Fibroblast of lung (primary cell): ENCODE data around the gene DYRK1A. TPM values are rescaled to one million over a fixed set of nuclear protein-coding genes. Genes with fewer than 3 reads are reported as not detected.
A peak's percentile ranks its signal among the peaks of the same experiment; 100 is the strongest.

Experiments used
- DNase-seq, 2 donors: peaks; one replicate each; pipeline versions ENCODE4 v3.0.0 to v3.0.0-alpha.2; 2010; ENCODE audit warnings: low read depth in 2 of 2
- H2AFZ ChIP-seq: 2 replicates; pipeline ENCODE4 v1.5.1; 2012; ENCODE audit warnings: low read length, control low read depth, inconsistent platforms
- H3K27ac ChIP-seq: 2 replicates; pipeline ENCODE4 v1.5.1; 2011; ENCODE audit warnings: low read length, control low read depth; ENCODE audit not compliant: insufficient read depth
- H3K27me3 ChIP-seq: 2 replicates; pipeline ENCODE4 v1.5.1; 2011; ENCODE audit warnings: mild to moderate bottlenecking, low read length; ENCODE audit not compliant: control insufficient read depth, insufficient read depth
- H3K36me3 ChIP-seq: 2 replicates; pipeline ENCODE4 v1.5.1; 2011; ENCODE audit warnings: low read length; ENCODE audit not compliant: control insufficient read depth, insufficient read depth
- H3K4me1 ChIP-seq: 2 replicates; pipeline ENCODE4 v1.5.1; 2011; ENCODE audit warnings: low read length; ENCODE audit not compliant: control insufficient read depth, insufficient read depth; ENCODE audit errors: extremely low read depth
- H3K4me2 ChIP-seq: 2 replicates; pipeline ENCODE4 v1.5.1; 2011; ENCODE audit warnings: low read length, control low read depth; ENCODE audit not compliant: insufficient read depth; ENCODE audit errors: extremely low read depth
- H3K4me3 ChIP-seq, 4 experiments: fragments of 200-600 bp in 1 of 4; sonication (generic) in 1 of 4; replicated peaks in 1 of 4; 2 replicates each; pipeline ENCODE4 v1.5.1; 2011 to 2016; ENCODE audit warnings: low read length in 4 of 4, low read depth in 3 of 4, mild to moderate bottlenecking in 3 of 4, control low read depth in 2 of 4, inconsistent platforms in 1 of 4, mixed read lengths in 1 of 4; ENCODE audit not compliant: insufficient read depth in 1 of 4; ENCODE audit errors: control extremely low read depth in 1 of 4
- H3K79me2 ChIP-seq: 2 replicates; pipeline ENCODE4 v1.5.1; 2012; ENCODE audit warnings: mild to moderate bottlenecking, low read length, inconsistent platforms; ENCODE audit not compliant: control insufficient read depth, insufficient read depth
- H3K9ac ChIP-seq: 2 replicates; pipeline ENCODE4 v1.5.1; 2011; ENCODE audit warnings: mild to moderate bottlenecking, low read length, control low read depth; ENCODE audit not compliant: insufficient read depth
- H3K9me3 ChIP-seq: 2 replicates; pipeline ENCODE4 v1.5.1; 2012; ENCODE audit warnings: low read depth, low read length; ENCODE audit not compliant: control insufficient read depth, insufficient read depth
- H4K20me1 ChIP-seq: 2 replicates; pipeline ENCODE4 v1.5.1; 2011; ENCODE audit warnings: low read length; ENCODE audit not compliant: control insufficient read depth, insufficient read depth; ENCODE audit errors: extremely low read depth
- EZH2 ChIP-seq: IDR thresholded peaks from 2 replicates; pipeline ENCODE4 v1.5.1; 2012; ENCODE audit warnings: low read length, control low read depth, mild to moderate bottlenecking; ENCODE audit errors: missing control alignments
- polyA plus RNA-seq, 2 donors: library from polyadenylated mRNA; depleted of rRNA in 1 of 2; stranded (reverse) in 1 of 2; unstranded in 1 of 2; fragments of >200 nt; gene quantifications; 2 replicates each; pipeline ENCODE4 v1.2.1, GENCODE V29; 2011 to 2012; ENCODE audit warnings: missing spikeins in 1 of 2
- total RNA-seq: library from RNA; depleted of rRNA; stranded (reverse); fragments of >200 nt; gene quantifications from 2 replicates; pipeline ENCODE4 v1.2.1, GENCODE V29; 2014
- TF ChIP-seq, protein P1 (sequence below), 2 donors: IDR thresholded peaks in 1 of 2; conservative IDR thresholded peaks in 1 of 2; 1 replicate in 1 of 2; 2 replicates in 1 of 2; pipeline ENCODE4 v1.5.1; 2011 to 2012; ENCODE audit warnings: low read length in 2 of 2, control low read depth in 1 of 2, inconsistent platforms in 1 of 2, low read depth in 1 of 2, mild to moderate bottlenecking in 1 of 2

DYRK1A gene
- total and polyA plus RNA-seq, 2 donors (not counting 1 experiment from before 2014, with no cell fraction given) = 45.9 to 64.1 TPM

DNA sequence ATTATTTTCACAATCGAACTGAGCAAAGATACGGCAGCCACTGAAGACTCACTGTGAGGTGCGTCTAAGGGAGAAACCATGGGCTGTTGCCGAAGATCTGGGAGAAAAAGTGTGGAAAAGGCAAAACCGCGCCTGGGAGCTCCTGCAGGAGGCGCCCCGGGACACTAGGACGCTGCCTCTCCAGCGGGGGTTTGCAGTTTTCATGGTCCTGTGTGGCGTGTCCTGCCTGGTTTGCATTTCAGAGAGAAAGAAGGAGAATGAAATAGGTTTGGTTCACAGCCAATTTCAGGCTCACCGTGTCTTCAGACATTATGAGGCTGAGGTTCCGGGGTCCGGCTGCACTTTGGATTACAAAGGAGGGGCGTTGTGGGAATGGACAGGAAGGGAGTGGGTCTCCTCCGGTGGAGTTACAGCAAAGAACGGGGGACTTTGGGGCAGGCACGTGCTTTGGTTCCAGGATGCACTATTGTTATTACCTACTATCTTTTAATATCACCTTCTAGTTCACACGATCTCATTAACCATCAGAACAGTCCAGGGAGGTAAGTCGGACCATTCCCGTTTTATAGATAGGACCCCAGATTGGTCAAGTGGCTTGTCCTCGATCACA, 179.8 kb downstream of the DYRK1A start:
- no peak for TF ChIP-seq EZH2
- TF ChIP-seq, protein P1, sequence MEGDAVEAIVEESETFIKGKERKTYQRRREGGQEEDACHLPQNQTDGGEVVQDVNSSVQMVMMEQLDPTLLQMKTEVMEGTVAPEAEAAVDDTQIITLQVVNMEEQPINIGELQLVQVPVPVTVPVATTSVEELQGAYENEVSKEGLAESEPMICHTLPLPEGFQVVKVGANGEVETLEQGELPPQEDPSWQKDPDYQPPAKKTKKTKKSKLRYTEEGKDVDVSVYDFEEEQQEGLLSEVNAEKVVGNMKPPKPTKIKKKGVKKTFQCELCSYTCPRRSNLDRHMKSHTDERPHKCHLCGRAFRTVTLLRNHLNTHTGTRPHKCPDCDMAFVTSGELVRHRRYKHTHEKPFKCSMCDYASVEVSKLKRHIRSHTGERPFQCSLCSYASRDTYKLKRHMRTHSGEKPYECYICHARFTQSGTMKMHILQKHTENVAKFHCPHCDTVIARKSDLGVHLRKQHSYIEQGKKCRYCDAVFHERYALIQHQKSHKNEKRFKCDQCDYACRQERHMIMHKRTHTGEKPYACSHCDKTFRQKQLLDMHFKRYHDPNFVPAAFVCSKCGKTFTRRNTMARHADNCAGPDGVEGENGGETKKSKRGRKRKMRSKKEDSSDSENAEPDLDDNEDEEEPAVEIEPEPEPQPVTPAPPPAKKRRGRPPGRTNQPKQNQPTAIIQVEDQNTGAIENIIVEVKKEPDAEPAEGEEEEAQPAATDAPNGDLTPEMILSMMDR (conservative IDR thresholded peaks at IDR 0.05 in 1 of 2, IDR thresholded peaks at IDR 0.05 in 1 of 2; ENCODE audit: low read depth in 1 of 2, low read length in 2 of 2) = no peak
- no peak for DNase-seq
- Histone ChIP-seq H3K27me3 (no peaks in the 10 kb centered on the region), H3K4me3 (no peak overlapping the region), H2AFZ (no peak overlapping the region), H3K79me2 (no peaks in the 10 kb centered on the region), H3K4me1 (no peaks in the 10 kb centered on the region), H3K9me3 (no peaks in the 10 kb centered on the region), H3K9ac (no peak overlapping the region), H3K27ac (no peak overlapping the region), H4K20me1 (no peaks in the 10 kb centered on the region), H3K4me2 (no peak overlapping the region), H3K36me3 (no peaks in the 10 kb centered on the region)

DNA sequence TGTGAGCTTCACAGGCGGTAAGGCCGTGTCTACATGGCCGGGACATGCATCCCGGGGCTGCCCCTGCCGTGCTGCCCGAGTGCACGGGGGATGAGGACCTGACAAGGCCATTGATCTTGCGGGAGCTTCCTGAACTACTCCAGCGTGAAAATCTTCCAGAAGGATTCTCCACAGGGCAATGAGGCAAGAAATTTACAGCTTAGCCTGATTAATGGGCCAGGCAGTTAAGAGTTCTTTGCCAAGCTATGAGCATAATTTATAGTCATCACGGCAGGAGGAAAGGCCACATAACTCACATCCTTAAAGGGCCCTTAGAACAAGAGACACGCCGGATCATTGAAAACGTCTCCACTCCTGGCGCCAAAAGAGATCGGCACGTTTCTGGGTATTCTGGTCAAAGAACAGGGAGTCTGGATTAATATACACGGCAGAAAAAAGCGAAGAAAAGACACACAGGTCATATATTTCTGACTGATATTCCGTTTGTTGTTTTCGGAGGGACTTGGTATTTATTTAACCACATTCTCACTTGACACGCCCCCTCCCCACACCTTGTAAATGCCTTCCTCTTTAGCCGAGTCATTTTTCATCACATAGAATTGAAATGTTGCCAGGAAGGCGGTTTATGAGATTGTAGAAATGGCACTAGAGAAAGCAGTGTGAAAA, 180.5 kb downstream of the DYRK1A start:
- Histone ChIP-seq H3K9me3 (no peaks in the 10 kb centered on the region), H2AFZ (no peak overlapping the region), H3K27me3 (no peaks in the 10 kb centered on the region), H3K4me1 (no peaks in the 10 kb centered on the region), H3K9ac (no peak overlapping the region), H3K4me2 (no peak overlapping the region), H3K36me3 (no peaks in the 10 kb centered on the region), H4K20me1 (no peaks in the 10 kb centered on the region), H3K4me3 (no peak overlapping the region), H3K79me2 (no peaks in the 10 kb centered on the region), H3K27ac (no peak overlapping the region)
- TF ChIP-seq, protein P1 (conservative IDR thresholded peaks at IDR 0.05 in 1 of 2, IDR thresholded peaks at IDR 0.05 in 1 of 2; ENCODE audit: low read depth in 1 of 2, low read length in 2 of 2) = no peak
- no peak for TF ChIP-seq EZH2
- peak in 1 of 2 donors; percentile 70 for DNase-seq

DNA sequence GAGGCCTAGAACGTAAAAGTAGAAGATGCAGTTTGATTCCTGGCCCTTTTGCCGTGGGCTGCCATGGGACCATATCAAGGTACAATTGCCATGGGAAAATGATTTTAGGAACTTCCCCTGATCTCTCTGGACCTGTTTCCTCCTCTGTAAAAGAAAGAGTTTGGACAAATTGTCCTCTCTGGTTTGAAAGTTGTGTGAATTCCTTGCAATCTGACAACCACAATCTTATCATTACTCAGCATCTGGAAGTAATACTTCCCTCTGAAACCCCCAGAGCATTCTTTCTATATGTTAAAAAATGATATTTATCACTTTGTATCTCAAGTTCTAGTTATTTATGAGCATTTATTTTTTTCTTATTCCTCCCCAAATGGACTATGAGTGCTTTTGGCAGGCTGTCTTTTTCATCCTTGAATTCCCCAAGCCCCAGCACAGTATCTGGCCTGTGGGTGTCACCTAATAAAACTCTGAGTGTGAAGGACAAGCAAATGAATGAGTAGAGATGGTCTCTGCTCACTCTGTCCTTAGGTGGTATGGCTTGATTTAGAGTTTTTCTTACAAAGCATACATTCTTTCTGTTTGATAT, 181.1 kb downstream of the DYRK1A start:
- TF ChIP-seq, protein P1 (conservative IDR thresholded peaks at IDR 0.05 in 1 of 2, IDR thresholded peaks at IDR 0.05 in 1 of 2; ENCODE audit: low read depth in 1 of 2, low read length in 2 of 2) = no peak
- no peak for TF ChIP-seq EZH2
- DNase-seq = no peak
- Histone ChIP-seq H3K4me1 (no peaks in the 10 kb centered on the region), H4K20me1 (no peaks in the 10 kb centered on the region), H3K27me3 (no peaks in the 10 kb centered on the region), H3K4me2 (no peak overlapping the region), H2AFZ (no peak overlapping the region), H3K27ac (no peak overlapping the region), H3K36me3 (no peaks in the 10 kb centered on the region), H3K9ac (no peak overlapping the region), H3K9me3 (no peaks in the 10 kb centered on the region), H3K79me2 (no peaks in the 10 kb centered on the region), H3K4me3 (no peak overlapping the region)
